ENCODE results near the gene SLC11A2.

SLC11A2 gene

DNA sequence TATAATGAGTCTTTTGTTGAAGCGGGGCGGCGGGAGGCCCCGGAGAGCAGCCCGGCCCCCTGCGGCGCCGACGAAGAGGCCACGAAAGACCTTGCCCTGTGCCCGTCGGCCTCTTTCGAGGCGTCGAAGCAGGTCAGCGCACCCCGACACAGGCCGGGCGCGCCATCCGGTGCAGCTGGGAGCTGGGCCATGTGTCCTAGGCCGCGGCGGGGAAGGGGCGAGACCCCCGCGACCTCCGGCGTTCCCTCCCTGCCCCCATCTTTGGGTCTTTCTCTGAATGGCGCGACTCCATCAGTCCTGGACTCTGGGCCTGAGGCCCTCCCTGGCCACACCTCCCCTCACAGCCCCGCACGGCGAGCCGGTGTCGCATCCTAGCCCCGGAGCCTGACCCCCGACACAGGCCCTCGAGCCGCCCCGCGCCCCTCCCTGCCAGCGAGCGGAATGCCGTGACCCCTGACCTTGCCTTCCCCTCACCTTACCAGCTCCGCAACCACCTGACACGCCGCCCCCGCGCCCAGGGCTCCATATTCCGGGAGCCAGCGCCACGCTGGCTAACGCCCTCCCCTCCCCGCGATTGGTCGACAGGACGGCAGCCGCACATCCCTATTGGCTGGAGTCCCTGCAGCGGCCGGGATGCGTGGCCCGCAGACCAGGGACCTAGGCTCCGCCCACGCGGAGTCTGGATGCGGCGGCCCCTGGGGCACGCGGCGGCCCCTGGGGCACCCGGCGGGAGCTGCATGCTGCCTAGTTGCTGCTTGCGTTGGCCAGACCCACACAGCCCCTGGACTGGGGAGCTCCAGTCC, at the start of gene SLC11A2:
SLC11A2 (minus strand) TSS at position 549 of the 803 bp plus-strand sequence. CDS start 15,656 bp downstream, outside the sequence.
- peak; percentile 99 for DNase-seq

GRCh38 chr12:51075390-51075789, 49.2 kb upstream of the SLC11A2 start:
- DNase-seq, result no peak

GRCh38 chr12:51071663-51072062, 45.5 kb upstream of the SLC11A2 start:
- no peak for DNase-seq

GRCh38 chr12:51070004-51070403, 43.8 kb upstream of the SLC11A2 start:
- no peak for DNase-seq

- no peak for DNase-seq
These were observed 41.6 kb upstream of the SLC11A2 start for GRCh38 chr12:51067771-51068170.

GRCh38 chr12:51067229-51067628, 41.0 kb upstream of the SLC11A2 start:
- DNase-seq, result no peak

DNA sequence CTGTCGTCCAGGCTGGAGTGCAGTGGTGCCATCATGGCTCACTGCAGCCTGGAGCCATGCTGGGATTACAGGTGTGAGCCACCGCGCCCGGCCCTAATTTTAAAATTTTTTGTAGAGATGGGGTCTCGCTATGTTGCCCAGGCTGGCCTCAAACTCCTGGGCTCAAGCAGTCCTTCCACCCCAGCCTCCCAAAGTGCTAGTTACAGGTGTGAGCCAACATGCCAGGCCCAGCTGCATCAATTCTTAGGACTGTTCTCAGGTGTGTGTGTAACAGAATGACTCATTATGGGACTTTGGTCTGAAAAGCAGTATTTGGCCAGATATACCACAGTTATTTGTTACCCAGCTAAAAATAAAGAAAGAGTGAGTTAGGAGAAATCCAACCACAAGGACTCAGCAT, 39.3 kb upstream of the SLC11A2 start:
- no peak for DNase-seq

GRCh38 chr12:51062631-51063397, 36.6 kb upstream of the SLC11A2 start:
- no peak for DNase-seq

DNA sequence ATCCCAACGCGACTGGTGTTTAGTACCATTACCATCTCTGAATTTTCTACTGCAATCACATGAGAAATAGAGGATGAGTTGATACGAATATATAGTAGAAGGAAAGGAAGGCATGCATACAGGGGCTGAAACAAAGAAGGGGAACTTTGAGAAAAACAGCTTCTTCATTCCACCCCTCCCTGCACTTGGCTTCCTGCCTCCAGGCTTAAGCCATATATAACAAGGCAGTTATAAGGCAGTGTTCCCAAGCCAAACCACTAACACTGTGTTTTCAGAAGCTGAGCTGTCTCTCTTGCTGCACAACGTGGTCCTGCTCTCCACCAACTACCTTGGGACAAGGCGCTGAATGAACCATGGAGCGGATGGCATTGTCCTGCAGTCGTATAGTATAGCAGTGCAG, 32.9 kb upstream of the SLC11A2 start:
- no peak for DNase-seq

DNA sequence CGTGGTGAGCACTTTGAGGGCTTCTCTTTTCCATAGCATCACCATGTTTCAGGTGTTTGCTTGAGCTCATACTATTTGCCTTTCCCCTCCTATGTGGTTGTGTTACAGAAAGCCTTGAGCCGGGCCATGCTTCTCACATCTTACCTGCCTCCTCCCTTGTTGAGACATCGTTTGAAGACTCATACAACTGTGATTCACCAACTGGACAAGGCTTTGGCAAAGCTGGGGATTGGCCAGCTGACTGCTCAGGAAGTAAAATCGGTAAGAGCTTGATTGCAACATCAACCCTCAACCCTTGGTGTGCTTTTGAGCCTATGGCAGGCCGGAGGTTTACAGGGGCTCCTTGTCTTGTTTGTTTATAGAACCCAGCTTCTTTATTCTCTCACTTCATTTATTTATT, 30.1 kb upstream of the SLC11A2 start:
- peak; percentile 33 for DNase-seq

- no peak for DNase-seq
These were observed 28.9 kb upstream of the SLC11A2 start for GRCh38 chr12:51055060-51055459.

DNA sequence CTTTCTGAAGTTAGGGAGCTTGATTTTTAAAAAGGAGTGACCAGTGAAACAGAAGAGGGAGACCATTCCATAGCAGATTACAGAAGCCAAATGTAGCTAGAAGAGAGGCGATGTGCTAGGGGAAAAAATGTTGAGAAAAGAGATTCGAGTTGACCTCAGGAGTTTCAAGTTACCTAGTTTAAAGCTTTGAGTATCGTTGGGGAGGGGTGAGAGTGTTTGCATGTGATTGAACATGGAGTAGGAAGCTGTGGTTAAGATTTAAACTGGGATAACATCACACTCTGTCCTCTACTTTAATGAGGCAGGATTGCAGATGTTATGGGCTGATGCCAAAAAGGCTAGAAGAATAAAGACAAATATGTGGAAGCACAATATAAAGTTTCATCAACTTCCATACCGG, 25.6 kb upstream of the SLC11A2 start:
- DNase-seq, result no peak

DNA sequence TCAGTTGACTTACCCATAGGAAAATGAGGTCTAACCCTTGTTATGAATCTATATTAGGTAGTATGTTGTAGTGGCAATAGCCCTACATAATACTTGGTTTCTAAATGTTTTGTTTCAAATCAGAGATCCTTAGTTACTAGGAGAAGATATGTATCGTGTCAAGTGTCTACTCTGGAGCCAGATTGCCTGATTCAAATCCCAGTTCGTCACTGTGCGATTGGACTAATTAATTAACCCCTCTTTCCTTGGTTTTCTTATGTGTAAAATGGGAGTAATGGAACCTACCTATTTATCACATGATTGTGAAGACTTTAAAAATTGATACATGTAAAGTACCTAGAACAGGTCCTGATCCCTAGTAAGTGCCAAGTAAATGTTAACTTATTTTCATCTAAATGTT, 23.3 kb upstream of the SLC11A2 start:
- no peak for DNase-seq

- no peak for DNase-seq
These were observed 22.6 kb upstream of the SLC11A2 start for GRCh38 chr12:51048661-51049251.

GRCh38 chr12:51047655-51048540, 21.7 kb upstream of the SLC11A2 start, which contains the start of gene LETMD1:
Gene LETMD1 (plus strand): TSS chr12:51048327. CDS start chr12:51048357, 30 bp downstream.
- DNase-seq, result peak; percentile 99

DNA sequence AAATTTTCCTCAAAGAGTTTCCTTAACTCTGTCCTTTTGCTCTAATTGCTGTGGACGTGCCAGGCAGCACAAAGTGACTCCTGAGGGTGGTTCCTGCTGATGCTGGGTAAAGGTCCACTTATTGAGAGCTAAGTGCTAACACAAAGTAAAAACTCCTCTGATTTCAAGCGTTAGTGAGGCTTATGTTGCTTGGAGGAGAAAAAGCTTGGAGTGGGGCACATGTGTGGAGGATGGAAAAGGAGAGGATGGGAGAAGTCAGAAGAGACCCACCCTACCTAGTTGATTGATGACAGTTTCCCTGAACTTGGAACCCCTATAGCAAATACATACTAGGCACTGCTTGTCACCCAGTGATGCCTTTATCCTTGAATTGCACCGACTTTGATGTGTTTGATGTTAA, 10.1 kb upstream of the SLC11A2 start:
- no peak for DNase-seq

DNA sequence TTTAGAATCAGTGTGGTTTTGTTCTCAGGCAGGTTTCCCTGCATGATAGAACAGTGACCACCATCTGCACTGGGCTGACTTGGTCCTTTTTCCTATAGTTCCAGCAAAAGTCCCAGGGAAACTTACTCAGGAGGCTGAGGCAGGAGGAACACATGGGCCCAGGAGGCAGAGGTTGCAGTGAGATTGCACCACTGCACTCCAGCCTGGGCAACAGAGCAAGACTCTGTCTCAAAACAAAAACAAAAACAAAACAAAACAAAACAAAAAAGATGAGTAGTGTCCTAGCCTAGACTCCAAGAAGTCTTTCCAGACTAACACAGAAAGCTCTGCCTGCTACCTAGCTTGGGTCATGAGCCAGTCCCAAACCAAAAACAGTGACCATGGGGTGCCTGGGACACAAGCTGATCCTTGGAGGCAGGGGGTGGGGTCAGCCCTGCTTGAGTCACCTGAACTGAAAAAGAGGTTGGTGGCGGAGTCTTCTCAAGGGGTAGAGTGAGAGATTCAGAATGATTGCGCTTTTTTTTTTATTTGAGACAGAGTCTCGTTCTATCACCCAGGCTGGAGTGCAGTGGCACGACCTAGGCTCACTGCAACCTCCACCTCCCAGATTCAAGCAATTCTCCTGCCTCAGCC, 7.4 kb upstream of the SLC11A2 start:
- DNase-seq, result no peak

- no peak for DNase-seq
These were observed 6.9 kb upstream of the SLC11A2 start for GRCh38 chr12:51033048-51033447.

GRCh38 chr12:51028813-51029150, 2.6 kb upstream of the SLC11A2 start:
- peak; percentile 30 for DNase-seq

GRCh38 chr12:51028126-51028812, 2.1 kb upstream of the SLC11A2 start:
- DNase-seq, result peak; percentile 88

- DNase-seq, result no peak
These were observed 1.2 kb upstream of the SLC11A2 start for GRCh38 chr12:51027342-51027835.
